GM10266 (cell line): Measurements from ENCODE around the gene PSG4.
"Not testable (repeated sequence)": the region's sequence is repeated elsewhere in the genome, so short reads cannot be mapped to it uniquely, and the experiment has no call there.

Source experiments
- DNase-seq: peaks from one replicate; pipeline ENCODE4 v3.0.0; 2012; ENCODE audit errors: extremely low spot score
- CTCF ChIP-seq: IDR thresholded peaks from 2 replicates; pipeline ENCODE4 v1.5.1; 2012; ENCODE audit warnings: mild to moderate bottlenecking, low read depth; ENCODE audit not compliant: control insufficient read depth, insufficient read depth; ENCODE audit errors: missing control alignments

PSG4 gene

GRCh38 chr19:43207991-43208390 is 2.6 kb upstream of the PSG4 start:
- TF ChIP-seq CTCF, result no peak
- no peak for DNase-seq

GRCh38 chr19:43207174-43207573 is 1.7 kb upstream of the PSG4 start:
- peak; percentile 48 for TF ChIP-seq CTCF
- DNase-seq, result not testable (repeated sequence)

GRCh38 chr19:43203611-43204010 is 1.8 kb downstream of the PSG4 start:
- not testable (repeated sequence) for DNase-seq

GRCh38 chr19:43201891-43202290 is 3.5 kb downstream of the PSG4 start:
- DNase-seq, result not testable (repeated sequence)

- not testable (repeated sequence) for DNase-seq
Measured at GRCh38 chr19:43201337-43201801, 4.1 kb downstream of the PSG4 start.

GRCh38 chr19:43198686-43199419 is 6.6 kb downstream of the PSG4 start:
- not testable (repeated sequence) for DNase-seq

GRCh38 chr19:43197666-43198397 is 7.6 kb downstream of the PSG4 start:
- not testable (repeated sequence) for DNase-seq

GRCh38 chr19:43194397-43194796 is 11.0 kb downstream of the PSG4 start:
- not testable (repeated sequence) for DNase-seq

- DNase-seq, result not testable (repeated sequence)
Measured at GRCh38 chr19:43192381-43193155, 12.9 kb downstream of the PSG4 start.

- TF ChIP-seq CTCF, result peak; percentile 18
- not testable (repeated sequence) for DNase-seq
Measured at GRCh38 chr19:43188092-43188491, 17.3 kb downstream of the PSG4 start.

GRCh38 chr19:43186311-43186935 is 19.0 kb downstream of the PSG4 start, which contains the start of gene PSG5:
TSS of gene PSG5 (minus strand) at chr19:43186536. CDS start at chr19:43186405, 131 bp downstream.
- not testable (repeated sequence) for DNase-seq

- DNase-seq, result not testable (repeated sequence)
Measured at GRCh38 chr19:43181869-43182771, 23.3 kb downstream of the PSG4 start.

- DNase-seq, result not testable (repeated sequence)
Measured at GRCh38 chr19:43179569-43180147, 25.8 kb downstream of the PSG4 start.

- DNase-seq, result not testable (repeated sequence)
Measured at GRCh38 chr19:43178577-43178976, 26.9 kb downstream of the PSG4 start.

- not testable (repeated sequence) for DNase-seq
Measured at GRCh38 chr19:43165906-43166305, 39.5 kb downstream of the PSG4 start.
